H9 (cell line): ENCODE measurements around the gene BRI3. TPM values are rescaled to one million over a fixed set of nuclear protein-coding genes. Genes with fewer than 3 reads are reported as not detected.

Source experiments
- DNase-seq: peaks from one replicate; pipeline ENCODE4 v3.0.0-alpha.2; 2017
- H2AFZ ChIP-seq: one replicate; pipeline ENCODE4 v1.6.1; 2013; ENCODE audit warnings: mild to moderate bottlenecking, low read length, control low read depth, moderate library complexity
- H2AK5ac ChIP-seq: 2 replicates; pipeline ENCODE4 v1.6.1; 2013; ENCODE audit warnings: low read length, control low read depth, mixed read lengths; ENCODE audit not compliant: insufficient read length
- H2BK120ac ChIP-seq: one replicate; pipeline ENCODE4 v1.6.1; 2013; ENCODE audit warnings: low read depth, mild to moderate bottlenecking, low read length, control low read depth, inconsistent platforms; ENCODE audit not compliant: poor library complexity, severe bottlenecking
- H2BK12ac ChIP-seq: 2 replicates; pipeline ENCODE4 v1.6.1; 2013; ENCODE audit warnings: low read length, control low read depth, mixed read lengths, low read depth; ENCODE audit not compliant: insufficient read length
- H2BK15ac ChIP-seq: 2 replicates; pipeline ENCODE4 v1.6.1; 2013; ENCODE audit warnings: low read depth, low read length, control low read depth
- H2BK20ac ChIP-seq: one replicate; pipeline ENCODE4 v1.6.1; 2013; ENCODE audit warnings: low read depth, mild to moderate bottlenecking, low read length, control low read depth, inconsistent platforms; ENCODE audit not compliant: poor library complexity, severe bottlenecking
- H2BK5ac ChIP-seq: 2 replicates; pipeline ENCODE4 v1.6.1; 2013; ENCODE audit warnings: low read length, control low read depth, mixed read lengths; ENCODE audit not compliant: insufficient read length
- H3K14ac ChIP-seq: 2 replicates; pipeline ENCODE4 v1.6.1; 2013; ENCODE audit warnings: low read length, control low read depth; ENCODE audit not compliant: insufficient read depth
- H3K18ac ChIP-seq: 2 replicates; pipeline ENCODE4 v1.6.1; 2013; ENCODE audit warnings: low read depth, mild to moderate bottlenecking, mixed read lengths, low read length, control low read depth; ENCODE audit not compliant: insufficient read length
- H3K23ac ChIP-seq: 2 replicates; pipeline ENCODE4 v1.6.1; 2013; ENCODE audit warnings: low read length, control low read depth, mixed read lengths, low read depth; ENCODE audit not compliant: insufficient read length
- H3K23me2 ChIP-seq: 2 replicates; pipeline ENCODE4 v1.6.1; 2013; ENCODE audit warnings: low read depth, mild to moderate bottlenecking, mixed read lengths, low read length, control low read depth; ENCODE audit not compliant: insufficient read length, poor library complexity, severe bottlenecking
- H3K27ac ChIP-seq: 2 replicates; pipeline ENCODE4 v1.5.1; 2013; ENCODE audit warnings: low read length, control low read depth, mixed read lengths, low read depth; ENCODE audit not compliant: insufficient read length
- H3K27me3 ChIP-seq: 2 replicates; pipeline ENCODE4 v1.6.1; 2013; ENCODE audit warnings: low read length, control low read depth, inconsistent platforms; ENCODE audit not compliant: insufficient read depth
- H3K4ac ChIP-seq: 2 replicates; pipeline ENCODE4 v1.6.1; 2013; ENCODE audit warnings: low read depth, mild to moderate bottlenecking, control low read depth, inconsistent platforms, low read length, moderate library complexity
- H3K4me1 ChIP-seq: 2 replicates; pipeline ENCODE4 v1.6.1; 2013; ENCODE audit warnings: low read length, control low read depth, inconsistent platforms; ENCODE audit not compliant: insufficient read depth
- H3K4me2 ChIP-seq: 2 replicates; pipeline ENCODE4 v1.6.1; 2013; ENCODE audit warnings: low read length, control low read depth, mixed read lengths; ENCODE audit not compliant: insufficient read length, insufficient read depth
- H3K56ac ChIP-seq: 2 replicates; pipeline ENCODE4 v1.6.1; 2013; ENCODE audit warnings: low read depth, mild to moderate bottlenecking, mixed read lengths, low read length, control low read depth; ENCODE audit not compliant: insufficient read length
- H3K79me1 ChIP-seq: 2 replicates; pipeline ENCODE4 v1.6.1; 2013; ENCODE audit warnings: low read depth, mild to moderate bottlenecking, moderate library complexity, low read length, control low read depth, inconsistent platforms; ENCODE audit not compliant: insufficient read depth, poor library complexity, severe bottlenecking
- H3K79me2 ChIP-seq: 2 replicates; pipeline ENCODE4 v1.6.1; 2013; ENCODE audit warnings: low read length, control low read depth, inconsistent platforms; ENCODE audit not compliant: insufficient read depth
- H3K9ac ChIP-seq: 2 replicates; pipeline ENCODE4 v1.6.1; 2013; ENCODE audit warnings: low read length, control low read depth, mixed read lengths; ENCODE audit not compliant: insufficient read length; ENCODE audit errors: extremely low read depth
- H3K9me3 ChIP-seq: one replicate; pipeline ENCODE4 v1.6.1; 2013; ENCODE audit warnings: low read depth, low read length, inconsistent platforms; ENCODE audit not compliant: control insufficient read depth
- H3T11ph ChIP-seq: one replicate; pipeline ENCODE4 v1.6.1; 2013; ENCODE audit warnings: mild to moderate bottlenecking, low read length, control low read depth, inconsistent platforms
- H4K20me1 ChIP-seq: one replicate; pipeline ENCODE4 v1.6.1; 2013; ENCODE audit not compliant: control insufficient read depth, insufficient read length, insufficient read depth
- H4K5ac ChIP-seq: 2 replicates; pipeline ENCODE4 v1.6.1; 2013; ENCODE audit warnings: low read depth, mild to moderate bottlenecking, mixed read lengths, low read length, control low read depth; ENCODE audit not compliant: insufficient read length
- H4K8ac ChIP-seq: replicated peaks from 2 replicates; pipeline ENCODE4 v1.6.1; 2013; ENCODE audit warnings: low read length, control low read depth, mixed read lengths, low read depth; ENCODE audit not compliant: insufficient read length
- H4K91ac ChIP-seq: 2 replicates; pipeline ENCODE4 v1.6.1; 2013; ENCODE audit warnings: low read depth, mild to moderate bottlenecking, moderate library complexity, mixed read lengths, low read length, control low read depth; ENCODE audit not compliant: insufficient read length
- H3K27ac Mint-ChIP-seq, 3 experiments: 2 replicates in 2 of 3; 3 replicates in 1 of 3; pipeline ENCODE4 v1.8.0; 2020 to 2021; ENCODE audit warnings: mixed read lengths in 3 of 3, mild to moderate bottlenecking in 1 of 3, moderate library complexity in 1 of 3
- H3K27me3 Mint-ChIP-seq: 2 replicates; pipeline ENCODE4 v1.8.0; 2021; ENCODE audit warnings: low read depth, mild to moderate bottlenecking, moderate library complexity, mixed read lengths
- H3K36me3 Mint-ChIP-seq, 3 experiments: 2 replicates in 2 of 3; 3 replicates in 1 of 3; pipeline ENCODE4 v1.8.0; 2020 to 2021; ENCODE audit warnings: low read depth in 3 of 3, mixed read lengths in 3 of 3; ENCODE audit not compliant: insufficient read depth in 1 of 3
- H3K4me1 Mint-ChIP-seq, 2 experiments: 2 replicates each; pipeline ENCODE4 v1.8.0; 2020; ENCODE audit warnings: mixed read lengths in 2 of 2
- H3K4me3 Mint-ChIP-seq, 2 experiments: 2 replicates in 1 of 2; 3 replicates in 1 of 2; pipeline ENCODE4 v1.8.0; 2020 to 2021; ENCODE audit warnings: mild to moderate bottlenecking in 2 of 2, mixed read lengths in 2 of 2, moderate library complexity in 1 of 2
- H3K9me3 Mint-ChIP-seq, 2 experiments: 2 replicates in 1 of 2; 3 replicates in 1 of 2; pipeline ENCODE4 v1.8.0; 2020; ENCODE audit warnings: mild to moderate bottlenecking in 2 of 2, mixed read lengths in 2 of 2, moderate library complexity in 1 of 2
- WGBS: extraction: QIAGEN DNeasy Blood & Tissue Kit; methylation state at CpG from one replicate; pipeline ENCODE4 v1.1.7; 2013; ENCODE audit warnings: missing lambda C conversion rate, low lambda C conversion rate, mixed read lengths; ENCODE audit not compliant: insufficient read length; ENCODE audit errors: extremely low coverage; 5-methylcytosine and 5-hydroxymethylcytosine counted together
- total RNA-seq: library from RNA; stranded (reverse); gene quantifications from 2 replicates; pipeline ENCODE4 v1.2.1, GENCODE V29; 2021
- TF ChIP-seq, protein P1 (sequence below): fragments of 200-600 bp; sonication (generic); conservative IDR thresholded peaks from 3 replicates; pipeline ENCODE4 v1.8.0; 2021; ENCODE audit warnings: antibody characterized with exemption, mild to moderate bottlenecking

BRI3 gene
- total RNA-seq, 1 experiment from 2014 or later = 102 TPM

DNA sequence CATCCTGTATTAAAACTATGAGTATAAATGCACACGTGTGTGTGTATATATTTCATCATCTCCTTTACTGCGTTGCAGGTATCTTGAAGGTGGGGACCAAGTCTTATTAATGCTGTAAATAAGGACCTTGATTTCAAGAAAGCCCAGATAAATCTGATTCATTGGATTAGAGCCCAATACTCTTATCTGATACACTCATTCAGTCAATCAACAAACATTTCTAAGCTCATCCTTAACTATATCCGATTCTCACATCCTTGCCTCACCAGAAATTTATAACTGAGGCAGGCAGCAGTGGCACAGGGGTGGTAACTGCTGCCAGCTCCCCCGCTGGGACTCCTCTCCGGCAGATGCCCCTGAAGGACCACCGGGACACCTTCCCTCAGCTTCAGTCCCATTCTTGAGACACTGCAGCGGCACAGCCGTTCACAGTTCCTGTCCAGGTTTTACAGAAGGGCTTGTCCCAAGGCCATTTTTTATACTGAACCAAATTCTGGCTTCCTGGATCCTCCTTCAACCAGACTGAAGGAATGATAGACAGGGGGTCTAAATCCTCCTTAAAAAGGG, 54.0 kb downstream of the BRI3 start:
- Histone ChIP-seq H3K18ac (no peak overlapping the region), H4K91ac (no peak overlapping the region), H3K27me3 (no peaks in the 10 kb centered on the region), H2AK5ac (no peak overlapping the region), H4K20me1 (no peaks in the 10 kb centered on the region), H3K9ac (no peak overlapping the region), H2BK15ac (no peak overlapping the region), H3K14ac (no peak overlapping the region), H3K79me2 (no peaks in the 10 kb centered on the region), H3T11ph (no peak overlapping the region), H3K23me2 (no peaks in the 10 kb centered on the region), H3K9me3 (no peaks in the 10 kb centered on the region), H2BK20ac (no peak overlapping the region), H3K23ac (no peak overlapping the region), H3K4me1 (no peaks in the 10 kb centered on the region), H3K56ac (no peak overlapping the region), H3K4ac (no peak overlapping the region), H4K5ac (no peak overlapping the region), H3K4me2 (no peak overlapping the region), H2BK5ac (no peak overlapping the region), H3K27ac (no peak overlapping the region), H2BK12ac (no peak overlapping the region), H3K79me1 (peaks cover 3% of the 10 kb centered on the region), H2AFZ (no peak overlapping the region), H4K8ac (no peak overlapping the region), H2BK120ac (no peak overlapping the region)
- no peak overlapping the region for H3K27ac Mint-ChIP-seq
- no peaks in the 10 kb centered on the region for H3K27me3 Mint-ChIP-seq
- H3K4me3 Mint-ChIP-seq = no peak overlapping the region
- 100% methylated on average over 1 of the region's 8 CpGs for WGBS
- H3K9me3 Mint-ChIP-seq = peaks cover 14 to 16% of the 10 kb centered on the region in 2 experiments
- H3K4me1 Mint-ChIP-seq = no peaks in the 10 kb centered on the region
- peaks cover 25 to 36% (median 30%) of the 10 kb centered on the region in 3 experiments for H3K36me3 Mint-ChIP-seq
- no peak for DNase-seq
- TF ChIP-seq, protein P1, sequence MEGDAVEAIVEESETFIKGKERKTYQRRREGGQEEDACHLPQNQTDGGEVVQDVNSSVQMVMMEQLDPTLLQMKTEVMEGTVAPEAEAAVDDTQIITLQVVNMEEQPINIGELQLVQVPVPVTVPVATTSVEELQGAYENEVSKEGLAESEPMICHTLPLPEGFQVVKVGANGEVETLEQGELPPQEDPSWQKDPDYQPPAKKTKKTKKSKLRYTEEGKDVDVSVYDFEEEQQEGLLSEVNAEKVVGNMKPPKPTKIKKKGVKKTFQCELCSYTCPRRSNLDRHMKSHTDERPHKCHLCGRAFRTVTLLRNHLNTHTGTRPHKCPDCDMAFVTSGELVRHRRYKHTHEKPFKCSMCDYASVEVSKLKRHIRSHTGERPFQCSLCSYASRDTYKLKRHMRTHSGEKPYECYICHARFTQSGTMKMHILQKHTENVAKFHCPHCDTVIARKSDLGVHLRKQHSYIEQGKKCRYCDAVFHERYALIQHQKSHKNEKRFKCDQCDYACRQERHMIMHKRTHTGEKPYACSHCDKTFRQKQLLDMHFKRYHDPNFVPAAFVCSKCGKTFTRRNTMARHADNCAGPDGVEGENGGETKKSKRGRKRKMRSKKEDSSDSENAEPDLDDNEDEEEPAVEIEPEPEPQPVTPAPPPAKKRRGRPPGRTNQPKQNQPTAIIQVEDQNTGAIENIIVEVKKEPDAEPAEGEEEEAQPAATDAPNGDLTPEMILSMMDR = no peak
